ENCODE measurements around the gene MYO15B.

Gene MYO15B

GRCh38 chr17:75628425-75628824 lies 40.8 kb downstream of the MYO15B start:
- no peak for DNase-seq (ENCODE audit: low spot score)
- no peak for TF ChIP-seq CTCF (IDR thresholded peaks at IDR 0.05; ENCODE audit: borderline replicate concordance, control extremely low read depth, extremely low read depth, insufficient read depth, missing control alignments)
- in situ Hi-C loops (cut with MboI; ENCODE audit: low sequenced_read_pairs, unreplicated experiment): no loop called here

- in situ Hi-C loops (cut with MboI; ENCODE audit: low sequenced_read_pairs, unreplicated experiment): no loop called here
- TF ChIP-seq CTCF (IDR thresholded peaks at IDR 0.05; ENCODE audit: borderline replicate concordance, control extremely low read depth, extremely low read depth, insufficient read depth, missing control alignments): no peak
- no peak for DNase-seq (ENCODE audit: low spot score)
Measured at GRCh38 chr17:75629157-75629556, 41.6 kb downstream of the MYO15B start.

GRCh38 chr17:75630071-75630917 lies 42.7 kb downstream of the MYO15B start:
- TF ChIP-seq CTCF (IDR thresholded peaks at IDR 0.05; ENCODE audit: borderline replicate concordance, control extremely low read depth, extremely low read depth, insufficient read depth, missing control alignments): no peak
- in situ Hi-C loops (cut with MboI; ENCODE audit: low sequenced_read_pairs, unreplicated experiment): no loop called here
- DNase-seq (ENCODE audit: low spot score): no peak

GRCh38 chr17:75631353-75631752 lies 43.8 kb downstream of the MYO15B start:
- no peak for DNase-seq (ENCODE audit: low spot score)
- in situ Hi-C loops (cut with MboI; ENCODE audit: low sequenced_read_pairs, unreplicated experiment): no loop called here

GRCh38 chr17:75632428-75632827 lies 44.8 kb downstream of the MYO15B start:
- in situ Hi-C loops (cut with MboI; ENCODE audit: low sequenced_read_pairs, unreplicated experiment): no loop called here
- no peak for DNase-seq (ENCODE audit: low spot score)
- TF ChIP-seq CTCF (IDR thresholded peaks at IDR 0.05; ENCODE audit: borderline replicate concordance, control extremely low read depth, extremely low read depth, insufficient read depth, missing control alignments): no peak

More at GRCh38 chr17:75631353-75631752, 43.8 kb downstream of the MYO15B start:
- TF ChIP-seq CTCF (IDR thresholded peaks at IDR 0.05; ENCODE audit: borderline replicate concordance, control extremely low read depth, extremely low read depth, insufficient read depth, missing control alignments): no peak

GRCh38 chr17:75632863-75633485 lies 45.4 kb downstream of the MYO15B start, which contains the start of gene SMIM5:
SMIM5 (plus strand) TSS chr17:75633434; CDS start chr17:75640202, 6,768 bp downstream.
- peak; percentile 91 for TF ChIP-seq CTCF (IDR thresholded peaks at IDR 0.05; ENCODE audit: borderline replicate concordance, control extremely low read depth, extremely low read depth, insufficient read depth, missing control alignments)
- in situ Hi-C loops (cut with MboI; ENCODE audit: low sequenced_read_pairs, unreplicated experiment): no loop called here
- peak; percentile 96 for DNase-seq (ENCODE audit: low spot score)
